Panc1 (cell line): Measurements from ENCODE around the gene TMEM9B.

Source experiments
- CTCF ChIP-seq: fragments of 450-650 bp; IDR thresholded peaks from 2 replicates; pipeline ENCODE4 v1.5.1; 2017; ENCODE audit warnings: mild to moderate bottlenecking
- POLR2AphosphoS5 ChIP-seq: IDR thresholded peaks from 2 replicates; pipeline ENCODE4 v1.6.1; 2012; ENCODE audit warnings: mild to moderate bottlenecking, low read depth, low read length, moderate library complexity
- SIN3A ChIP-seq: IDR thresholded peaks from 2 replicates; pipeline ENCODE4 v1.6.1; 2012; ENCODE audit warnings: low read depth, mild to moderate bottlenecking, low read length, moderate library complexity, borderline replicate concordance; ENCODE audit not compliant: insufficient read depth

- TF ChIP-seq CTCF (no peak), SIN3A (no peak), POLR2AphosphoS5 (no peak)
Measured at GRCh38 chr11:8967184-8967583, 2.9 kb upstream of the TMEM9B start.
